Dendritic cell treated with granulocyte-macrophage colony-stimulating factor and Interleukin-4, amounts not matched to agents 40 ng/mL and 50 ng/mL, for 4 days (primary cell): Measurements from ENCODE around the gene PLCD4.

Source experiments
- H3K27ac Mint-ChIP-seq: one replicate; pipeline ENCODE4 v1.8.0; 2022; ENCODE audit warnings: mild to moderate bottlenecking, mixed read lengths
- H3K27me3 Mint-ChIP-seq: one replicate; pipeline ENCODE4 v1.8.0; 2022; ENCODE audit warnings: mild to moderate bottlenecking, mixed read lengths
- H3K36me3 Mint-ChIP-seq: one replicate; pipeline ENCODE4 v1.8.0; 2022; ENCODE audit warnings: low read depth, mixed read lengths
- H3K4me1 Mint-ChIP-seq: one replicate; pipeline ENCODE4 v1.8.0; 2022; ENCODE audit warnings: low read depth, mixed read lengths
- H3K4me3 Mint-ChIP-seq: one replicate; pipeline ENCODE4 v1.8.0; 2022; ENCODE audit warnings: mild to moderate bottlenecking, moderate library complexity, mixed read lengths
- H3K9me3 Mint-ChIP-seq: one replicate; pipeline ENCODE4 v1.8.0; 2022; ENCODE audit warnings: mixed read lengths
- intact Hi-C: fragments of 100-400 bp; cut with micrococcal nuclease; formaldehyde crosslinking; loops from one replicate; pipeline ENCODE4 v1.15.0; 2022

The PLCD4 gene

GRCh38 chr2:218578272-218578877, 29.3 kb upstream of the PLCD4 start:
- H3K36me3 Mint-ChIP-seq, result peaks cover 69% of the 10 kb centered on the region
- intact Hi-C loops, result no loop called here
- peaks cover 5% of the 10 kb centered on the region for H3K4me1 Mint-ChIP-seq
- H3K9me3 Mint-ChIP-seq, result no peaks in the 10 kb centered on the region
- H3K4me3 Mint-ChIP-seq, result no peak overlapping the region
- no peak overlapping the region for H3K27ac Mint-ChIP-seq
- H3K27me3 Mint-ChIP-seq, result no peaks in the 10 kb centered on the region

- H3K4me3 Mint-ChIP-seq, result no peak overlapping the region
- H3K4me1 Mint-ChIP-seq, result peaks cover 5% of the 10 kb centered on the region
- H3K27me3 Mint-ChIP-seq, result no peaks in the 10 kb centered on the region
- H3K36me3 Mint-ChIP-seq, result peaks cover 74% of the 10 kb centered on the region
- H3K9me3 Mint-ChIP-seq, result no peaks in the 10 kb centered on the region
- H3K27ac Mint-ChIP-seq, result no peak overlapping the region
- intact Hi-C loops, result no loop called here
Observed at GRCh38 chr2:218582076-218582475, 25.6 kb upstream of the PLCD4 start.

- Mint-ChIP-seq H3K4me1 (no peaks in the 10 kb centered on the region), H3K9me3 (no peaks in the 10 kb centered on the region), H3K27me3 (no peaks in the 10 kb centered on the region), H3K36me3 (peaks cover 95% of the 10 kb centered on the region), H3K4me3 (no peak overlapping the region), H3K27ac (no peak overlapping the region)
- intact Hi-C loops, result no loop called here
Observed at GRCh38 chr2:218583983-218584850, 23.5 kb upstream of the PLCD4 start.

- Mint-ChIP-seq H3K9me3 (no peaks in the 10 kb centered on the region), H3K4me3 (no peak overlapping the region), H3K27me3 (no peaks in the 10 kb centered on the region), H3K36me3 (peaks cover 96% of the 10 kb centered on the region), H3K27ac (no peak overlapping the region), H3K4me1 (no peaks in the 10 kb centered on the region)
- intact Hi-C loops, result no loop called here
Observed at GRCh38 chr2:218585541-218585940, 22.2 kb upstream of the PLCD4 start.

GRCh38 chr2:218605432-218605831, 2.3 kb upstream of the PLCD4 start:
- Mint-ChIP-seq H3K4me3 (no peak overlapping the region), H3K36me3 (no peaks in the 10 kb centered on the region), H3K9me3 (no peaks in the 10 kb centered on the region), H3K4me1 (no peaks in the 10 kb centered on the region), H3K27me3 (peaks cover 6% of the 10 kb centered on the region), H3K27ac (no peak overlapping the region)
- intact Hi-C loops, result no loop called here

- Mint-ChIP-seq H3K27ac (no peak overlapping the region), H3K9me3 (no peaks in the 10 kb centered on the region)
Observed at GRCh38 chr2:218615868-218616315, 8.2 kb downstream of the PLCD4 start.

GRCh38 chr2:218618102-218618860, 10.6 kb downstream of the PLCD4 start:
- Mint-ChIP-seq H3K36me3 (no peaks in the 10 kb centered on the region), H3K4me3 (no peak overlapping the region), H3K27ac (no peak overlapping the region), H3K9me3 (no peaks in the 10 kb centered on the region), H3K4me1 (peaks cover 9% of the 10 kb centered on the region), H3K27me3 (no peaks in the 10 kb centered on the region)
- intact Hi-C loops, result no loop called here

More at GRCh38 chr2:218615868-218616315, 8.2 kb downstream of the PLCD4 start:
- Mint-ChIP-seq H3K27me3 (peaks cover 2% of the 10 kb centered on the region), H3K4me3 (no peak overlapping the region), H3K4me1 (no peaks in the 10 kb centered on the region), H3K36me3 (no peaks in the 10 kb centered on the region)
- intact Hi-C loops, result no loop called here

- intact Hi-C loops, result no loop called here
- Mint-ChIP-seq H3K9me3 (no peaks in the 10 kb centered on the region), H3K27ac (no peak overlapping the region), H3K27me3 (no peaks in the 10 kb centered on the region), H3K4me1 (peaks cover 16% of the 10 kb centered on the region), H3K4me3 (no peak overlapping the region), H3K36me3 (no peaks in the 10 kb centered on the region)
Observed at GRCh38 chr2:218621007-218621406, 13.3 kb downstream of the PLCD4 start.

GRCh38 chr2:218622606-218623365, 15.1 kb downstream of the PLCD4 start:
- intact Hi-C loops, result no loop called here
- Mint-ChIP-seq H3K4me3 (no peak overlapping the region), H3K4me1 (peaks cover 16% of the 10 kb centered on the region), H3K27ac (peak overlapping the region; percentile 73), H3K27me3 (peaks cover 2% of the 10 kb centered on the region), H3K9me3 (no peaks in the 10 kb centered on the region), H3K36me3 (no peaks in the 10 kb centered on the region)

DNA sequence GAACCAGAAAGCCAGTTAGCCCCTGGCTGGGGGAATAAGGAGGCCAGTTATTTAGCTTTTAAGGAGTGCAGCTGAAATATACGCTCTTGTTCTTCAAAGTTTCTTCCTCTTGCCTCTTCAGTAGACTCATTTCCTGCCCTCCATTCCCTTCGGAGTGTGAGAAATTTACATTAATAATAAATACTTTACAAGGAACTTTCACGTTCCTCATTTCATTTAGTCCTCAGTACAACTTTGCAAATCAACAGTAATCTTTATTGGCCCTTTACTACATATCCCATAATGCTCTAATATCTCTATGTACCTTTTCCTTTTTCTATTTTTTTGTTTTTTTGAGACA, 15.6 kb downstream of the PLCD4 start:
- H3K36me3 Mint-ChIP-seq, result no peaks in the 10 kb centered on the region
- no peaks in the 10 kb centered on the region for H3K9me3 Mint-ChIP-seq
- peaks cover 2% of the 10 kb centered on the region for H3K27me3 Mint-ChIP-seq
- H3K4me3 Mint-ChIP-seq, result no peak overlapping the region
- intact Hi-C loops, result no loop called here
- H3K27ac Mint-ChIP-seq, result peak overlapping the region; percentile 73
- peaks cover 16% of the 10 kb centered on the region for H3K4me1 Mint-ChIP-seq

DNA sequence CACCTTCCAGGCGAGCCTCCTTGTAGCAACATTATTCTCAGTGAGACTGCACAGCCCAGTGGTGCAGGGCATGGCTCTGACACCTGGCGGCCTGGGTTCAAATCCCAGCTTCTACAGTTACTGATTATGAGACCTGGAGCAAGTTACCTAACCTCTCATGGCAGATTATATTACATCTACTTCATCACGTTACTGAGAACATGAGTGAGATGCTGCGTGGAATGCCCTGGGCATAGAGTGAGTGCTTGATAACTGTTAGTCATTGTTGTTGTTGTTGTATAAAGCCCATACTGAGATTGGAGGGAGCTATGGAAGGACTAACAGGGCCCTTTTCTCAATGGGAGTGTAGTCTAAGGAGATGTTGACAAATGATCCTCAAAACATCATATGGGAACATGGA, 18.7 kb downstream of the PLCD4 start:
- no peak overlapping the region for H3K27ac Mint-ChIP-seq
- peaks cover 2% of the 10 kb centered on the region for H3K27me3 Mint-ChIP-seq
- no peaks in the 10 kb centered on the region for H3K36me3 Mint-ChIP-seq
- H3K4me1 Mint-ChIP-seq, result peaks cover 16% of the 10 kb centered on the region
- H3K9me3 Mint-ChIP-seq, result no peaks in the 10 kb centered on the region
- intact Hi-C loops, result no loop called here
- H3K4me3 Mint-ChIP-seq, result no peak overlapping the region

- no peak overlapping the region for H3K4me3 Mint-ChIP-seq
- H3K4me1 Mint-ChIP-seq, result peaks cover 10% of the 10 kb centered on the region
- H3K27ac Mint-ChIP-seq, result no peak overlapping the region
- peaks cover 2% of the 10 kb centered on the region for H3K27me3 Mint-ChIP-seq
- intact Hi-C loops, result no loop called here
- no peaks in the 10 kb centered on the region for H3K9me3 Mint-ChIP-seq
- H3K36me3 Mint-ChIP-seq, result no peaks in the 10 kb centered on the region
Observed at GRCh38 chr2:218627939-218628338, 20.2 kb downstream of the PLCD4 start.

GRCh38 chr2:218631837-218632236, 24.1 kb downstream of the PLCD4 start:
- Mint-ChIP-seq H3K9me3 (no peaks in the 10 kb centered on the region), H3K27ac (no peak overlapping the region)
- intact Hi-C loops, result loop anchor here (10.0 kb wide), 1 partner anchor 217 kb away; the partner anchor contains the start of gene VIL1

More at GRCh38 chr2:218631837-218632236, 24.1 kb downstream of the PLCD4 start:
- Mint-ChIP-seq H3K36me3 (peaks cover 33% of the 10 kb centered on the region), H3K4me1 (no peaks in the 10 kb centered on the region), H3K27me3 (no peaks in the 10 kb centered on the region), H3K4me3 (no peak overlapping the region)
